Fibroblast of villous mesenchyme (primary cell): ENCODE results near the gene PLXNA4. TPM values are rescaled to one million over a fixed set of nuclear protein-coding genes. Genes with fewer than 3 reads are reported as not detected.

Experiments
- DNase-seq: peaks from one replicate; pipeline ENCODE4 v3.0.0-alpha.2; 2010; ENCODE audit warnings: low read depth
- H3K4me3 ChIP-seq: 2 replicates; pipeline ENCODE4 v1.5.1; 2011; ENCODE audit warnings: low read depth, mild to moderate bottlenecking, low read length
- total RNA-seq: library from RNA; depleted of rRNA; stranded (reverse); fragments of >200 nt; gene quantifications from 2 replicates; pipeline ENCODE4 v1.2.3, GENCODE V29; 2012
- TF ChIP-seq, protein P1 (sequence below): IDR thresholded peaks from 2 replicates; pipeline ENCODE4 v1.5.1; 2012; ENCODE audit warnings: low read depth, mild to moderate bottlenecking, low read length; ENCODE audit not compliant: insufficient read depth

PLXNA4 gene
- total RNA-seq, 1 donor = not detected

- no peak overlapping the region for H3K4me3 ChIP-seq
- DNase-seq = no peak
- TF ChIP-seq, protein P1, sequence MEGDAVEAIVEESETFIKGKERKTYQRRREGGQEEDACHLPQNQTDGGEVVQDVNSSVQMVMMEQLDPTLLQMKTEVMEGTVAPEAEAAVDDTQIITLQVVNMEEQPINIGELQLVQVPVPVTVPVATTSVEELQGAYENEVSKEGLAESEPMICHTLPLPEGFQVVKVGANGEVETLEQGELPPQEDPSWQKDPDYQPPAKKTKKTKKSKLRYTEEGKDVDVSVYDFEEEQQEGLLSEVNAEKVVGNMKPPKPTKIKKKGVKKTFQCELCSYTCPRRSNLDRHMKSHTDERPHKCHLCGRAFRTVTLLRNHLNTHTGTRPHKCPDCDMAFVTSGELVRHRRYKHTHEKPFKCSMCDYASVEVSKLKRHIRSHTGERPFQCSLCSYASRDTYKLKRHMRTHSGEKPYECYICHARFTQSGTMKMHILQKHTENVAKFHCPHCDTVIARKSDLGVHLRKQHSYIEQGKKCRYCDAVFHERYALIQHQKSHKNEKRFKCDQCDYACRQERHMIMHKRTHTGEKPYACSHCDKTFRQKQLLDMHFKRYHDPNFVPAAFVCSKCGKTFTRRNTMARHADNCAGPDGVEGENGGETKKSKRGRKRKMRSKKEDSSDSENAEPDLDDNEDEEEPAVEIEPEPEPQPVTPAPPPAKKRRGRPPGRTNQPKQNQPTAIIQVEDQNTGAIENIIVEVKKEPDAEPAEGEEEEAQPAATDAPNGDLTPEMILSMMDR = no peak
These were observed 281.1 kb downstream of the PLXNA4 start for GRCh38 chr7:132295175-132295574.

DNA sequence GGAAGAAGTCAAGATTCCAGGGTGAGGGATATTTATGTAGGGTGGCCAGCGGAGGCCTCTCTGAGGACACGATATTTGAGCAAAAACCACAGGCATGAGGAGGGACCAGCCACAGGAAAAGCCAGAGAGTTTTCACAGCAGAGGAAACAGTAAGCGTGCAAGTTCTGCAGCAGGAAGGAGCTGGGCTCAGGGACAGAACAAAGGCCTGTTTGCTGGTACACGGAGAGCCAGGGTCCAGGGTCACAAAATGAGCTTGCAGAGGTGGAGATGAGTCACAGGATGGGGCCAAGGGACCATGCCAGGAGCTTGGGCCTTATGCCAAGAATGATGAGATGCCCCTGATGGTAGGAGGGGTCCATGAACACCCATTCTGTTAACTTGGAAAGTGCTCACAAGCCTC is 283.5 kb downstream of the PLXNA4 start:
- TF ChIP-seq, protein P1 = no peak
- no peak overlapping the region for H3K4me3 ChIP-seq
- DNase-seq = no peak

DNA sequence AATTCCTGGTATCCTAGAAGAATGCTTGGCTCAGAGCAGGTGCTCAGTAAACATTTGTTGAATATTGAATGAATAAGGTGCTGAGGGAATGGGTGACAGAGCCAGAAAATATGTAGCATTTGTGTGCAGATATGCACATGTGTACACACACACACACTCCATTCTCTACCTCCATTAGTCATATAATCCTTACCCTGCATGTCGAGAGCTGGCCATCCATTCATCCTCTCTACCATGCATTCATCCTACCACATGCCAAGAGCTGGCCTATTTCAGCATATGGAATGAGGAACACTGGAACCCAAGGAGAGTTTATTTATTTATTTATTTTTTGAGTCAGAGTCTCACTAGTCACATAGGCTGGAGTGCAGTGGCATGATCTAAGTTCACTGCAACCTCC is 284.8 kb downstream of the PLXNA4 start:
- TF ChIP-seq, protein P1 = no peak
- H3K4me3 ChIP-seq = no peak overlapping the region
- no peak for DNase-seq

- DNase-seq = no peak
- no peak overlapping the region for H3K4me3 ChIP-seq
- TF ChIP-seq, protein P1 = no peak
These were observed 286.2 kb downstream of the PLXNA4 start for GRCh38 chr7:132290021-132290420.

DNA sequence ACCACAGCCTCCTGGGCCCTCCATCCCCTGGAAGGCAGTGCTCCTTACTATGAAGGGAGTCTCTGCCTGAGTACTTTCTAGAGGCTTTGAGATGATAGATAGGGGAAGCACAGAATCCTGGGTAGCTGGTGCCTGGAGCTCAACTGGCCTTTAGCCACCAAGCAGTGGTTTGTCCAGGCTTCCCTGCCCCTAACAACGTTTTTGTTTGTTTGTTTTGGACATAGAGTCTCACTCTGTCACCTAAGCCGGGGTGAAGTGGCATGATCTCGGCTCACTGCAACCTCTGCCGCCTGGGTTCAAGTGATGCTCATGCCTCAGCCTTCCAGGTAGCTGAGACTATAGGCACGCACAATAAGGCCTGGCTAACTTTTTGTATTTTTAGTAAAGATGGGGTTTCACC is 289.4 kb downstream of the PLXNA4 start:
- TF ChIP-seq, protein P1 = no peak
- H3K4me3 ChIP-seq = no peak overlapping the region
- no peak for DNase-seq

GRCh38 chr7:132280335-132280734 is 295.9 kb downstream of the PLXNA4 start:
- no peak overlapping the region for H3K4me3 ChIP-seq
- TF ChIP-seq, protein P1 = no peak
- no peak for DNase-seq

DNA sequence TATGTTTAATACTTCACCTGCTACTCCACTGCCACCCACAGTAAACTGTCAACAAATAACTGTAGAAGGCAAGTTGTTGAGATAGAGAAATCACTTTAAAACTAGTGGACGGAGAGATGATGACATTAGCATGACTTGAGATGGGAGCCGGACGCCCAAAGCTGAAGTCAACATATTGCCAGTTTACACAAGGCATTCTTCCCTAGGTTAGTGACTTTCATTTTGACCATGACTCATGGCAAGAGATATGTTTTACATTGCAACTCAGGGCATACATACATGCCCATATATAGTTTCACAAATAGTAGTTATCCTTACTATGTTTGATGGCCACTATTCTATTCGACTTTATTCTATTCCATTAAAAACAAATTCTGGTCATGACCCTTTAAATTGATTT is 296.6 kb downstream of the PLXNA4 start:
- no peak for DNase-seq
- TF ChIP-seq, protein P1 = no peak
- no peak overlapping the region for H3K4me3 ChIP-seq
